ENCODE measurements around the gene FSD2. TPM values are rescaled to one million over a fixed set of nuclear protein-coding genes. Genes with fewer than 3 reads are reported as not detected.

Gene FSD2
- total and polyA plus RNA-seq, 10 of the 15 experiments (the other 5 are each of a cell fraction or from before 2014, with no cell fraction given), result under 0.01 to 0.39 (median 0.07) TPM; not detected in 3

- peaks cover 6% of the 10 kb centered on the region; the same call in 1 of the 2 replicates for H3K4me1 ChIP-seq (ENCODE audit: control insufficient read depth, insufficient read depth, low read length)
- 65% methylated on average over 4 of the region's 4 CpGs for WGBS (ENCODE audit: insufficient coverage, insufficient replicate concordance, low lambda C conversion rate, missing lambda C conversion rate)
- no peak for ATAC-seq
- no peaks in the 10 kb centered on the region for H3K79me2 ChIP-seq (ENCODE audit: control insufficient read depth, insufficient read depth, low read length)
- H3K4me3 ChIP-seq, result no peak overlapping the region
- in situ Hi-C loops (cut with MboI) (no loop called here), intact Hi-C loops (cut with micrococcal nuclease; ENCODE audit: unreplicated experiment) (loop anchor here (10.0 kb wide), 1 partner anchor 92 kb away; no protein-coding TSS in a partner anchor)
- no peak for FAIRE-seq
- ChIA-PET POLR2A (no interaction called here), SMC1A (ENCODE audit: uncharacterized antibody, unreplicated experiment) (interaction anchor here (1.2 kb wide), 1 partner anchor 8 kb away, joined by 3 read pairs; no protein-coding TSS in a partner anchor), RAD21 (ENCODE audit: unreplicated experiment) (interaction anchor here (1.5 kb wide), 1 partner anchor 152 kb away, joined by 3 read pairs; no protein-coding TSS in a partner anchor), CTCF (interaction anchor here (1.8 to 4.8 kb wide), 2 partner anchors 154 to 164 kb away, joined by 5 to 43 read pairs; partner anchors contain the start of gene C15orf40)
- DNase-seq (ENCODE audit: low read depth, low spot score), result no peak
- no peak overlapping the region for H3K9ac ChIP-seq (ENCODE audit: control insufficient read depth, insufficient read depth, low read length)
- no peaks in the 10 kb centered on the region for H3K9me3 ChIP-seq (replicated peaks; ENCODE audit: control insufficient read depth, insufficient read depth, low read length)
- H3K4me2 ChIP-seq (ENCODE audit: control insufficient read depth, insufficient read depth), result no peak overlapping the region
- BruUV-seq (replicated peaks), result no TSS peak
- no peak overlapping the region for H2AFZ ChIP-seq (ENCODE audit: control insufficient read depth, low read depth, low read length)
- peaks cover 0 to 5% of the 10 kb centered on the region in 2 experiments; a peak in 1 of 4 replicates for H3K27me3 ChIP-seq (replicated peaks in 1 of 2; ENCODE audit: control insufficient read depth in 2 of 2, insufficient read depth in 2 of 2, low read length in 1 of 2)
- TF ChIP-seq ASH2L (IDR thresholded peaks at IDR 0.05; ENCODE audit: borderline replicate concordance, low read depth) (no peak), GABPA (IDR thresholded peaks at IDR 0.05; ENCODE audit: low read depth) (no peak), ZBED1 (IDR thresholded peaks at IDR 0.05; ENCODE audit: borderline replicate concordance) (no peak), EGR1 (IDR thresholded peaks at IDR 0.05; ENCODE audit: borderline replicate concordance in 1 of 2, low read depth in 2 of 2, low read length in 2 of 2) (no peak), DPF2 (IDR thresholded peaks at IDR 0.05) (no peak), YY1 (IDR thresholded peaks at IDR 0.05; ENCODE audit: low read depth, low read length) (no peak)
- TF ChIP-seq, protein P1, sequence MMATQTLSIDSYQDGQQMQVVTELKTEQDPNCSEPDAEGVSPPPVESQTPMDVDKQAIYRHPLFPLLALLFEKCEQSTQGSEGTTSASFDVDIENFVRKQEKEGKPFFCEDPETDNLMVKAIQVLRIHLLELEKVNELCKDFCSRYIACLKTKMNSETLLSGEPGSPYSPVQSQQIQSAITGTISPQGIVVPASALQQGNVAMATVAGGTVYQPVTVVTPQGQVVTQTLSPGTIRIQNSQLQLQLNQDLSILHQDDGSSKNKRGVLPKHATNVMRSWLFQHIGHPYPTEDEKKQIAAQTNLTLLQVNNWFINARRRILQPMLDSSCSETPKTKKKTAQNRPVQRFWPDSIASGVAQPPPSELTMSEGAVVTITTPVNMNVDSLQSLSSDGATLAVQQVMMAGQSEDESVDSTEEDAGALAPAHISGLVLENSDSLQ (IDR thresholded peaks at IDR 0.05), result no peak
- TF ChIP-seq, protein P2, sequence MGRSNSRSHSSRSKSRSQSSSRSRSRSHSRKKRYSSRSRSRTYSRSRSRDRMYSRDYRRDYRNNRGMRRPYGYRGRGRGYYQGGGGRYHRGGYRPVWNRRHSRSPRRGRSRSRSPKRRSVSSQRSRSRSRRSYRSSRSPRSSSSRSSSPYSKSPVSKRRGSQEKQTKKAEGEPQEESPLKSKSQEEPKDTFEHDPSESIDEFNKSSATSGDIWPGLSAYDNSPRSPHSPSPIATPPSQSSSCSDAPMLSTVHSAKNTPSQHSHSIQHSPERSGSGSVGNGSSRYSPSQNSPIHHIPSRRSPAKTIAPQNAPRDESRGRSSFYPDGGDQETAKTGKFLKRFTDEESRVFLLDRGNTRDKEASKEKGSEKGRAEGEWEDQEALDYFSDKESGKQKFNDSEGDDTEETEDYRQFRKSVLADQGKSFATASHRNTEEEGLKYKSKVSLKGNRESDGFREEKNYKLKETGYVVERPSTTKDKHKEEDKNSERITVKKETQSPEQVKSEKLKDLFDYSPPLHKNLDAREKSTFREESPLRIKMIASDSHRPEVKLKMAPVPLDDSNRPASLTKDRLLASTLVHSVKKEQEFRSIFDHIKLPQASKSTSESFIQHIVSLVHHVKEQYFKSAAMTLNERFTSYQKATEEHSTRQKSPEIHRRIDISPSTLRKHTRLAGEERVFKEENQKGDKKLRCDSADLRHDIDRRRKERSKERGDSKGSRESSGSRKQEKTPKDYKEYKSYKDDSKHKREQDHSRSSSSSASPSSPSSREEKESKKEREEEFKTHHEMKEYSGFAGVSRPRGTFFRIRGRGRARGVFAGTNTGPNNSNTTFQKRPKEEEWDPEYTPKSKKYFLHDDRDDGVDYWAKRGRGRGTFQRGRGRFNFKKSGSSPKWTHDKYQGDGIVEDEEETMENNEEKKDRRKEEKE (IDR thresholded peaks at IDR 0.05), result no peak
- TF ChIP-seq, protein P3, sequence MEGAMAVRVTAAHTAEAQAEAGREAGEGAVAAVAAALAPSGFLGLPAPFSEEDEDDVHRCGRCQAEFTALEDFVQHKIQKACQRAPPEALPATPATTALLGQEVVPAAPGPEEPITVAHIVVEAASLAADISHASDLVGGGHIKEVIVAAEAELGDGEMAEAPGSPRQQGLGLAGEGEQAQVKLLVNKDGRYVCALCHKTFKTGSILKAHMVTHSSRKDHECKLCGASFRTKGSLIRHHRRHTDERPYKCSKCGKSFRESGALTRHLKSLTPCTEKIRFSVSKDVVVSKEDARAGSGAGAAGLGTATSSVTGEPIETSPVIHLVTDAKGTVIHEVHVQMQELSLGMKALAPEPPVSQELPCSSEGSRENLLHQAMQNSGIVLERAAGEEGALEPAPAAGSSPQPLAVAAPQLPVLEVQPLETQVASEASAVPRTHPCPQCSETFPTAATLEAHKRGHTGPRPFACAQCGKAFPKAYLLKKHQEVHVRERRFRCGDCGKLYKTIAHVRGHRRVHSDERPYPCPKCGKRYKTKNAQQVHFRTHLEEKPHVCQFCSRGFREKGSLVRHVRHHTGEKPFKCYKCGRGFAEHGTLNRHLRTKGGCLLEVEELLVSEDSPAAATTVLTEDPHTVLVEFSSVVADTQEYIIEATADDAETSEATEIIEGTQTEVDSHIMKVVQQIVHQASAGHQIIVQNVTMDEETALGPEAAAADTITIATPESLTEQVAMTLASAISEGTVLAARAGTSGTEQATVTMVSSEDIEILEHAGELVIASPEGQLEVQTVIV (IDR thresholded peaks at IDR 0.05; ENCODE audit: borderline replicate concordance, partially characterized antibody), result no peak
- no peaks in the 10 kb centered on the region for H4K20me1 ChIP-seq (ENCODE audit: control insufficient read depth, insufficient read depth)
- no peak overlapping the region for H3K27ac ChIP-seq (ENCODE audit: control insufficient read depth, insufficient read depth)
- no peaks in the 10 kb centered on the region for H3K36me3 ChIP-seq (ENCODE audit: control insufficient read depth in 2 of 2, insufficient read depth in 2 of 2, low read length in 1 of 2)
Observed at GRCh38 chr15:82846621-82847020, 40.8 kb upstream of the FSD2 start.

Measured in GM12878 (cell line).